Upper lobe of left lung (tissue), 6 donors: Measurements from ENCODE around the gene RABGAP1. TPM values are rescaled to one million over a fixed set of nuclear protein-coding genes. Genes with fewer than 3 reads are reported as not detected.

Source experiments
- ATAC-seq, 2 donors: fragments of 200-7000 bp; cut with Tn5 transposase; one replicate each; pipeline ENCODE4 v1.9.1; 2022; ENCODE audit warnings: mild to moderate bottlenecking in 2 of 2, moderate library complexity in 2 of 2; ENCODE audit not compliant: low FRiP score in 2 of 2
- DNase-seq, 2 donors: peaks; one replicate each; pipeline ENCODE4 v3.0.0-alpha.2; 2019 to 2020
- H3K27ac ChIP-seq, 4 donors: fragments of 200-600 bp; sonication (generic); one replicate each; pipeline ENCODE4 v1.5.1; 2016 to 2019
- H3K27me3 ChIP-seq, 4 donors: fragments of 200-600 bp; sonication (generic); one replicate each; pipeline ENCODE4 v1.5.1; 2017 to 2019
- H3K36me3 ChIP-seq, 4 donors: fragments of 200-600 bp; sonication (generic); one replicate each; pipeline ENCODE4 v1.5.1; 2016 to 2019
- H3K4me1 ChIP-seq, 4 donors: fragments of 200-600 bp; sonication (generic); one replicate each; pipeline ENCODE4 v1.5.1; 2018 to 2019
- H3K4me3 ChIP-seq, 4 donors: fragments of 200-600 bp; sonication (generic); one replicate each; pipeline ENCODE4 v1.5.1; 2017 to 2019; ENCODE audit warnings: mild to moderate bottlenecking in 2 of 4, moderate library complexity in 1 of 4
- H3K9me3 ChIP-seq, 4 donors: fragments of 200-600 bp; sonication (generic); one replicate each; pipeline ENCODE4 v1.5.1; 2018 to 2019
- EP300 ChIP-seq, 4 donors: sonication (generic); formaldehyde crosslinking; IDR thresholded peaks; one replicate each; pipeline ENCODE4 v1.5.1; 2017; ENCODE audit warnings: antibody characterized with exemption in 4 of 4, control low read depth in 2 of 4
- POLR2A ChIP-seq, 4 donors: fragments of 450-650 bp; IDR thresholded peaks; one replicate each; pipeline ENCODE4 v1.5.1; 2016 to 2017; ENCODE audit warnings: antibody characterized with exemption in 4 of 4, mild to moderate bottlenecking in 2 of 4
- POLR2AphosphoS5 ChIP-seq, 2 donors: sonication (generic); formaldehyde crosslinking; IDR thresholded peaks; one replicate each; pipeline ENCODE4 v1.5.1; 2017; ENCODE audit warnings: antibody characterized with exemption in 2 of 2
- WGBS, 2 donors: methylation state at CpG; one replicate each; pipeline ENCODE4 v1.1.5; 2017 to 2018; 5-methylcytosine and 5-hydroxymethylcytosine counted together
- total RNA-seq, 6 donors: library from RNA; depleted of rRNA in 4 of 6; stranded (reverse); fragments of >200 nt in 4 of 6; gene quantifications; one replicate each; pipeline versions ENCODE4 v1.1.0 to v1.2.1, GENCODE V29; 2016 to 2021
- TF ChIP-seq, protein P1 (sequence below), 6 experiments: fragments of 450-650 bp in 4 of 6; fragments of 200-600 bp in 2 of 6; sonication (generic) in 2 of 6; IDR thresholded peaks; one replicate each; pipeline ENCODE4 v1.5.1; 2016 to 2019; ENCODE audit warnings: antibody characterized with exemption in 6 of 6
- donor health status: DM: no; HTN: no; CAD: no; lungs with moderate emphysema.
- donor health status: DM: no; HTN: yes; CAD: no; lungs with severe emphysema.

The RABGAP1 gene
- total RNA-seq, 6 donors from 2014 or later = 41.7 to 147 (median 62.6) TPM

DNA sequence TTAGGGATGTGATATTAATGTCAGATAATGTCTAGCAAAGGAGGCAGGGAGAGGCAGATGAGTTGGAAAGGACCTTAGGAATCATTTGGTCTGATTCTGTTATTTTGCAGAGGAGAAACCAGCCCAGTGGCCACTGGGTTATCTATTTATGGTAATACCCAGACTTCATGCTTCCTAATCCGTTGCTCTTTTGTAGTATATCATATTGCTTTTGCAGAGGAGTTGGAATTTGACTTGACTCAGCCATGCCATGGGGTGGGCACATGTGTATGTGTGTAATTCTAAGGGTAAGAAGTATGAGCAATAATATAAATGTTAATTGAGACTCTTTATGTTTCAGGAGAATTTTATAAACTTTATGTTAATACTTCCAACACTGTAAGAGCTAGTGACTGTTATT, 100.0 kb downstream of the RABGAP1 start:
- TF ChIP-seq EP300 (IDR thresholded peaks at IDR 0.05) (no peak), POLR2AphosphoS5 (IDR thresholded peaks at IDR 0.05) (no peak), POLR2A (IDR thresholded peaks at IDR 0.05) (no peak)
- TF ChIP-seq, protein P1, sequence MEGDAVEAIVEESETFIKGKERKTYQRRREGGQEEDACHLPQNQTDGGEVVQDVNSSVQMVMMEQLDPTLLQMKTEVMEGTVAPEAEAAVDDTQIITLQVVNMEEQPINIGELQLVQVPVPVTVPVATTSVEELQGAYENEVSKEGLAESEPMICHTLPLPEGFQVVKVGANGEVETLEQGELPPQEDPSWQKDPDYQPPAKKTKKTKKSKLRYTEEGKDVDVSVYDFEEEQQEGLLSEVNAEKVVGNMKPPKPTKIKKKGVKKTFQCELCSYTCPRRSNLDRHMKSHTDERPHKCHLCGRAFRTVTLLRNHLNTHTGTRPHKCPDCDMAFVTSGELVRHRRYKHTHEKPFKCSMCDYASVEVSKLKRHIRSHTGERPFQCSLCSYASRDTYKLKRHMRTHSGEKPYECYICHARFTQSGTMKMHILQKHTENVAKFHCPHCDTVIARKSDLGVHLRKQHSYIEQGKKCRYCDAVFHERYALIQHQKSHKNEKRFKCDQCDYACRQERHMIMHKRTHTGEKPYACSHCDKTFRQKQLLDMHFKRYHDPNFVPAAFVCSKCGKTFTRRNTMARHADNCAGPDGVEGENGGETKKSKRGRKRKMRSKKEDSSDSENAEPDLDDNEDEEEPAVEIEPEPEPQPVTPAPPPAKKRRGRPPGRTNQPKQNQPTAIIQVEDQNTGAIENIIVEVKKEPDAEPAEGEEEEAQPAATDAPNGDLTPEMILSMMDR (IDR thresholded peaks at IDR 0.05) = no peak
- peaks cover 0 to 8% (median 5%) of the 10 kb centered on the region in 4 donors for H3K4me1 ChIP-seq
- H3K9me3 ChIP-seq = no peaks in the 10 kb centered on the region
- H3K27me3 ChIP-seq = no peaks in the 10 kb centered on the region
- WGBS, 2 donors = 68 to 90% methylated on average over 1 of the region's 1 CpG
- ATAC-seq = no peak
- no peak overlapping the region for H3K4me3 ChIP-seq
- H3K27ac ChIP-seq = no peak overlapping the region
- H3K36me3 ChIP-seq = no peaks in the 10 kb centered on the region
- no peak for DNase-seq

DNA sequence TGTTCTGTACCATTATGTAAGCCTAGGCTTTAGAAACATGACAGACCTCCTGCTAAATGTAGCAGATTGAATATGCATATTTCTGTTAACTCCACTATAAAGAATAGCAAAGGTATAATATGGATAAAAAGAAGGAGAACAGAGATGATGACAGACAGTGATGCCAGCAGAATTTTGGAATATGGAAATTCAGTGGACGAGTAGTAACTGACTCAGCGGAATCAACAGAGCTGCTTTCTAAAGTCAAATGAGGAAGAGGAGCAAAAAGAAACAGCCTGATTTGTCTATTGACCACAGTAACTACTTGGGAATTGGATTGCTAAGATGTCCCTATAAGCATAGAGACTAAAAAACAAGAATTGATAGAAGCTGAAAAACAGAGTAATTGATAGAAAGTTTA, 100.7 kb downstream of the RABGAP1 start:
- H3K27me3 ChIP-seq = no peaks in the 10 kb centered on the region
- H3K9me3 ChIP-seq = no peaks in the 10 kb centered on the region
- H3K36me3 ChIP-seq = no peaks in the 10 kb centered on the region
- peaks cover 0 to 8% (median 5%) of the 10 kb centered on the region in 4 donors for H3K4me1 ChIP-seq
- no peak for TF ChIP-seq POLR2AphosphoS5 (IDR thresholded peaks at IDR 0.05)
- TF ChIP-seq, protein P1 (IDR thresholded peaks at IDR 0.05) = no peak
- TF ChIP-seq POLR2A (IDR thresholded peaks at IDR 0.05) = no peak
- no peak for TF ChIP-seq EP300 (IDR thresholded peaks at IDR 0.05)
- ATAC-seq (no peak), DNase-seq (no peak)
- H3K4me3 ChIP-seq = no peak overlapping the region
- H3K27ac ChIP-seq = no peak overlapping the region
- 78 to 82% methylated on average over 2 of the region's 2 CpGs for WGBS, 2 donors

DNA sequence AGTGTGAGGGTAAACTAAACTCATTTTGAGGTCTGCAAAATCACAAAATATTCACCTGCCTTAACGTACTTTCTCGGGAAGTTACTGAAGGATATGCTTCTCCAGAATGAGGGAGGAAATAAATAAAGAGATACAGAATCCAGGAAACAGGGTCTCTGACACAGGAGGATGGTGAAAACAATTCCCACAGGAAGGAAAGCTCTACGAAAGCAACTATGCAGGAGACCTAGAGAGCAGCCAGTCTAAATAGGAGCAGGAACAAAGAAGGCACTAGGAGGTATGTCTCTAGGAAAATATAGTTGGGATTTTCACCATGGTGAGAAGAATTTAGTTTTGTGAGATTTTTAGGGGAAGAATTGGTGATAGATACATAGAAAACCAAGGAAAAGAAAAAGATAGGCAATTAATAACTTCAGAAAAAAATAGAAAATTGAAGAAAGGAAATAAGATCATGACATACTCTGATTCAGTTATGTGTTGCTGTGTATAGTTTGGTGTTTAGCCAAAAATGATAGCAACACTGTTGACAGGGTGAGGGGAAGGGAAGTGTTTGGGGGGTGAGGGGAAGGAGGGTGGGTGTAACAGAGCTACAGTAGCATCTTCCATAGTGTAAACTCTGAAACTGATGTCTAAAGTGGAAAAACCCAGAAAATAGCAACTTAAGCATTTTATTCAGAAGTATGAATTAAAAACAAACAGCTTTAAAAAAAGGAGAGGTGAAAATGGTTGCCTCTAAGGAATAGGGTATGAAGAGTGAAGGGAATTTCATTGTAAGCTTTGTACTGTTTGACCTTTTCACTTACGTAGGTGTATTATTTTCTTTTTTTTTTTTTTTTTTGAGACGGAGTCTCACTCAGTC, 102.5 kb downstream of the RABGAP1 start:
- WGBS, 2 donors = 78 to 80% methylated on average over 5 of the region's 5 CpGs
- DNase-seq (no peak), ATAC-seq (no peak)
- Histone ChIP-seq H3K4me3 (no peak overlapping the region), H3K9me3 (no peaks in the 10 kb centered on the region), H3K27ac (no peak overlapping the region), H3K4me1 (peaks cover 0 to 14% (median 6%) of the 10 kb centered on the region in 4 donors), H3K27me3 (no peaks in the 10 kb centered on the region), H3K36me3 (no peaks in the 10 kb centered on the region)
- TF ChIP-seq, protein P1 (IDR thresholded peaks at IDR 0.05) = no peak
- TF ChIP-seq POLR2A (IDR thresholded peaks at IDR 0.05) (no peak), EP300 (IDR thresholded peaks at IDR 0.05) (no peak), POLR2AphosphoS5 (IDR thresholded peaks at IDR 0.05) (no peak)

DNA sequence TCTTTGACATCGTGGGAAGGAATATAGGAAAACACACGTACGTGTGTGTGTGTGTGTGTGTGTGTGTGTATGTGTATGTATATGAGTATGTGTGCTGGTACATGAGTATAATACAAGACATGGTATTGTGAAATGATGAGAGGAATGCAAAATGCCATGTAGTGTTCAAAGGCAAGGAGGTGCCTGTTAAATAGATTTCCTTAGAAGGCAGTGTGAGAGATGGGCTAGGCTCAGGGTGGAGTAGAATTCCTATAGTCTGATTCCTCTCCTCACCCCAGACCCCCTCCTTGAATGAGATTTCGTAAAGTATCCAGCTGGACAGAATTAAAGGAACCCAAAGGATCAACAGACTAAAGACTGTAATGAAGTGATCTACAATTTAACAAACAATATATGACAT, 103.8 kb downstream of the RABGAP1 start:
- Histone ChIP-seq H3K27ac (no peak overlapping the region), H3K9me3 (no peaks in the 10 kb centered on the region), H3K4me3 (no peak overlapping the region), H3K27me3 (no peaks in the 10 kb centered on the region), H3K4me1 (peaks cover 2 to 23% (median 14%) of the 10 kb centered on the region in 4 donors), H3K36me3 (no peaks in the 10 kb centered on the region)
- no peak for TF ChIP-seq POLR2AphosphoS5 (IDR thresholded peaks at IDR 0.05)
- no peak for TF ChIP-seq POLR2A (IDR thresholded peaks at IDR 0.05)
- TF ChIP-seq, protein P1 (IDR thresholded peaks at IDR 0.05) = no peak
- no peak for TF ChIP-seq EP300 (IDR thresholded peaks at IDR 0.05)
- no peak for DNase-seq
- no peak for ATAC-seq
- 67 to 89% methylated on average over 4 of the region's 4 CpGs for WGBS, 2 donors
